Daoy (cell line): Measurements from ENCODE around the gene RHOB. TPM values are rescaled to one million over a fixed set of nuclear protein-coding genes. Genes with fewer than 3 reads are reported as not detected.
"Not testable (repeated sequence)": the region's sequence is repeated elsewhere in the genome, so short reads cannot be mapped to it uniquely, and the experiment has no call there.

Experiments
- DNase-seq: peaks from one replicate; pipeline ENCODE4 v3.0.0-alpha.2; 2015; ENCODE audit warnings: low read depth
- total RNA-seq: library from RNA; depleted of rRNA; stranded (reverse); fragments of >200 nt; shearing (Covaris generic); gene quantifications from 2 replicates; pipeline ENCODE4 v1.2.3, GENCODE V29; 2014

Gene RHOB
- total RNA-seq, 1 experiment from 2014 or later = 115 TPM

- peak; percentile 27 for DNase-seq
Measured at GRCh38 chr2:20422402-20423271, 24.2 kb upstream of the RHOB start.

- DNase-seq = no peak
Measured at GRCh38 chr2:20423359-20423758, 23.5 kb upstream of the RHOB start.

GRCh38 chr2:20423847-20424246 lies 23.0 kb upstream of the RHOB start:
- DNase-seq = no peak

GRCh38 chr2:20424300-20425290 lies 22.3 kb upstream of the RHOB start:
- peak; percentile 54 for DNase-seq

GRCh38 chr2:20425371-20425881 lies 21.4 kb upstream of the RHOB start:
- DNase-seq = peak; percentile 58

- no peak for DNase-seq
Measured at GRCh38 chr2:20425884-20426283, 21.0 kb upstream of the RHOB start.

GRCh38 chr2:20427931-20428526 lies 18.8 kb upstream of the RHOB start:
- no peak for DNase-seq

GRCh38 chr2:20428717-20429490 lies 18.0 kb upstream of the RHOB start:
- no peak for DNase-seq

GRCh38 chr2:20429528-20429927 lies 17.3 kb upstream of the RHOB start:
- no peak for DNase-seq

- DNase-seq = no peak
Measured at GRCh38 chr2:20430035-20430434, 16.8 kb upstream of the RHOB start.

GRCh38 chr2:20430461-20431300 lies 16.2 kb upstream of the RHOB start:
- peak; percentile 36 for DNase-seq

- no peak for DNase-seq
Measured at GRCh38 chr2:20431301-20431698, 15.6 kb upstream of the RHOB start.

GRCh38 chr2:20431772-20432171 lies 15.1 kb upstream of the RHOB start:
- DNase-seq = no peak

- DNase-seq = no peak
Measured at GRCh38 chr2:20432714-20433113, 14.2 kb upstream of the RHOB start.

- DNase-seq = no peak
Measured at GRCh38 chr2:20433249-20433648, 13.6 kb upstream of the RHOB start.

- DNase-seq = no peak
Measured at GRCh38 chr2:20433946-20434553, 12.8 kb upstream of the RHOB start.

- no peak for DNase-seq
Measured at GRCh38 chr2:20434588-20435294, 12.1 kb upstream of the RHOB start.

GRCh38 chr2:20435456-20435855 lies 11.4 kb upstream of the RHOB start:
- DNase-seq = not testable (repeated sequence)
